H1 (cell line): ENCODE data around the gene SPAG8. TPM values are rescaled to one million over a fixed set of nuclear protein-coding genes. Genes with fewer than 3 reads are reported as not detected.

ENCODE experiments used
- CTCF ChIA-PET: fragments of 300-600 bp; sonication (Branson Sonifier 250); formaldehyde crosslinking; loops from one replicate; lab custom pipeline; 2021; ENCODE audit not compliant: partially characterized antibody; lab: Charles Lee
- POLR2A ChIA-PET: fragments of 300-600 bp; sonication (Branson Sonifier 250); formaldehyde crosslinking; loops from one replicate; lab custom pipeline; 2021; ENCODE audit warnings: inconsistent platforms; ENCODE audit not compliant: partially characterized antibody; lab: Charles Lee
- DNase-seq, 2 experiments: peaks; one replicate each; pipeline versions ENCODE4 v3.0.0 to v3.0.0-alpha.2; 2010 to 2022; ENCODE audit warnings: low spot score in 2 of 2, low read depth in 1 of 2, mixed read lengths in 1 of 2
- FAIRE-seq: peaks from 2 replicates; lab custom pipeline; 2011; peaks lifted over from hg19 to GRCh38; lab: Jason Lieb, UNC
- H2AFZ ChIP-seq: 2 replicates; pipeline ENCODE4 v1.8.1; 2012; ENCODE audit warnings: low read length, inconsistent platforms
- H2AK5ac ChIP-seq: 2 replicates; pipeline ENCODE4 v1.6.1; 2013; ENCODE audit warnings: low read depth, low read length
- H2BK120ac ChIP-seq: replicated peaks from 2 replicates; pipeline ENCODE3; 2013; ENCODE audit warnings: low read depth, low read length, inconsistent platforms
- H2BK12ac ChIP-seq: 2 replicates; pipeline ENCODE4 v1.6.1; 2013; ENCODE audit warnings: low read depth, low read length
- H2BK15ac ChIP-seq: 2 replicates; pipeline ENCODE4 v1.6.1; 2013; ENCODE audit warnings: low read length
- H2BK20ac ChIP-seq: 2 replicates; pipeline ENCODE4 v1.6.1; 2013; ENCODE audit warnings: low read length
- H2BK5ac ChIP-seq: 2 replicates; pipeline ENCODE4 v1.6.1; 2013; ENCODE audit warnings: low read depth, low read length
- H3K14ac ChIP-seq: 2 replicates; pipeline ENCODE4 v1.6.1; 2013; ENCODE audit warnings: inconsistent platforms; ENCODE audit not compliant: insufficient read length
- H3K18ac ChIP-seq: 2 replicates; pipeline ENCODE4 v1.6.1; 2013; ENCODE audit warnings: low read length; ENCODE audit errors: extremely low read depth
- H3K23ac ChIP-seq: 2 replicates; pipeline ENCODE4 v1.6.1; 2013; ENCODE audit warnings: inconsistent platforms; ENCODE audit not compliant: insufficient read length
- H3K23me2 ChIP-seq: 2 replicates; pipeline ENCODE4 v1.6.1; 2013; ENCODE audit warnings: low read depth, low read length
- H3K27ac ChIP-seq: 2 replicates; pipeline ENCODE4 v1.6.1; 2011; ENCODE audit warnings: low read depth, low read length, inconsistent platforms
- H3K27me3 ChIP-seq, 4 experiments: replicated peaks in 1 of 4; 1 replicate in 1 of 4; 2 replicates in 3 of 4; pipeline versions ENCODE4 v1.6.1 to v1.8.1; 2011 to 2013; ENCODE audit warnings: low read length in 3 of 4, mild to moderate bottlenecking in 3 of 4, inconsistent platforms in 2 of 4, mixed read lengths in 2 of 4, moderate library complexity in 1 of 4; ENCODE audit not compliant: control insufficient read depth in 3 of 4, insufficient read depth in 3 of 4; ENCODE audit errors: extremely low read depth in 1 of 4
- H3K36me3 ChIP-seq, 4 experiments: 2 replicates each; pipeline versions ENCODE4 v1.6.1 to v1.8.1; 2011 to 2013; ENCODE audit warnings: mild to moderate bottlenecking in 4 of 4, low read length in 3 of 4, moderate library complexity in 2 of 4, control low read depth in 1 of 4, inconsistent platforms in 1 of 4; ENCODE audit not compliant: insufficient read depth in 4 of 4, control insufficient read depth in 2 of 4
- H3K4ac ChIP-seq: replicated peaks from 2 replicates; pipeline ENCODE3; 2013; ENCODE audit warnings: low read length, low read depth, mixed read lengths, inconsistent platforms; ENCODE audit not compliant: insufficient read length
- H3K4me1 ChIP-seq, 4 experiments: replicated peaks in 1 of 4; 1 replicate in 1 of 4; 2 replicates in 3 of 4; pipeline versions ENCODE4 v1.6.1 to v1.8.1; 2011 to 2013; ENCODE audit warnings: low read length in 3 of 4, inconsistent platforms in 2 of 4, mixed read lengths in 1 of 4; ENCODE audit not compliant: insufficient read depth in 4 of 4, control insufficient read depth in 3 of 4
- H3K4me2 ChIP-seq, 2 experiments: 2 replicates each; pipeline versions ENCODE4 v1.6.1 to v1.8.1; 2011 to 2013; ENCODE audit warnings: low read depth in 2 of 2, low read length in 2 of 2, control low read depth in 1 of 2, inconsistent platforms in 1 of 2, mild to moderate bottlenecking in 1 of 2; ENCODE audit not compliant: insufficient read depth in 1 of 2
- H3K4me3 ChIP-seq, 4 experiments: fragments of 200-600, 300-600 bp in 1 of 4; sonication (generic), shearing (Covaris generic), sonication (Bioruptor Twin) in 1 of 4; 2 replicates each; pipeline versions ENCODE4 v1.5.1 to v1.8.1; 2011 to 2016; ENCODE audit warnings: low read length in 4 of 4, low read depth in 3 of 4, control low read depth in 2 of 4, inconsistent platforms in 2 of 4, mild to moderate bottlenecking in 2 of 4, mixed read lengths in 1 of 4, moderate library complexity in 1 of 4; ENCODE audit not compliant: insufficient read depth in 2 of 4; ENCODE audit errors: extremely low read depth in 1 of 4
- H3K56ac ChIP-seq: replicated peaks from 2 replicates; pipeline ENCODE3; 2013; ENCODE audit warnings: low read depth, mild to moderate bottlenecking, mixed read lengths, low read length, inconsistent platforms; ENCODE audit not compliant: insufficient read length
- H3K79me1 ChIP-seq: 2 replicates; pipeline ENCODE4 v1.6.1; 2013; ENCODE audit warnings: low read depth, low read length, control low read depth
- H3K79me2 ChIP-seq, 2 experiments: 2 replicates each; pipeline versions ENCODE4 v1.6.1 to v1.8.1; 2012 to 2013; ENCODE audit warnings: low read length in 2 of 2, mild to moderate bottlenecking in 2 of 2, inconsistent platforms in 1 of 2; ENCODE audit not compliant: insufficient read depth in 2 of 2, control insufficient read depth in 1 of 2
- H3K9ac ChIP-seq, 4 experiments: replicated peaks in 1 of 4; 1 replicate in 1 of 4; 2 replicates in 3 of 4; pipeline versions ENCODE4 v1.6.1 to v1.8.1; 2011 to 2013; ENCODE audit warnings: low read depth in 3 of 4, low read length in 3 of 4, control low read depth in 2 of 4, mild to moderate bottlenecking in 2 of 4, moderate library complexity in 2 of 4, inconsistent platforms in 1 of 4; ENCODE audit errors: extremely low read depth in 1 of 4
- H3K9me3 ChIP-seq, 2 experiments: 2 replicates each; pipeline versions ENCODE4 v1.6.1 to v1.8.1; 2012 to 2013; ENCODE audit warnings: mild to moderate bottlenecking in 2 of 2, moderate library complexity in 2 of 2, control low read depth in 1 of 2, inconsistent platforms in 1 of 2, low read depth in 1 of 2, low read length in 1 of 2, mixed read lengths in 1 of 2; ENCODE audit not compliant: insufficient read depth in 2 of 2
- H4K20me1 ChIP-seq, 2 experiments: replicated peaks in 1 of 2; 2 replicates each; pipeline versions ENCODE3 to v1.8.1; 2011 to 2013; ENCODE audit warnings: inconsistent platforms in 2 of 2, low read length in 2 of 2, mild to moderate bottlenecking in 1 of 2; ENCODE audit not compliant: insufficient read depth in 2 of 2, control insufficient read depth in 1 of 2
- H4K5ac ChIP-seq: 2 replicates; pipeline ENCODE4 v1.6.1; 2013; ENCODE audit warnings: low read length, low read depth, mixed read lengths, inconsistent platforms; ENCODE audit not compliant: insufficient read length
- H4K8ac ChIP-seq: 2 replicates; pipeline ENCODE4 v1.8.0; 2013; ENCODE audit warnings: mild to moderate bottlenecking, moderate library complexity, low read length, inconsistent platforms; ENCODE audit not compliant: insufficient read depth; ENCODE audit errors: extremely low read depth
- H4K91ac ChIP-seq: replicated peaks from 2 replicates; pipeline ENCODE3; 2013; ENCODE audit warnings: low read length, mixed read lengths, inconsistent platforms; ENCODE audit not compliant: insufficient read length
- FOSL1 ChIP-seq: IDR thresholded peaks from 2 replicates; pipeline ENCODE4 v1.6.1; 2011; ENCODE audit warnings: mild to moderate bottlenecking, low read depth, low read length, moderate library complexity; ENCODE audit not compliant: insufficient read depth
- POU5F1 ChIP-seq: IDR thresholded peaks from 2 replicates; pipeline ENCODE4 v1.6.1; 2011; ENCODE audit warnings: low read depth, mild to moderate bottlenecking, low read length, moderate library complexity
- RFX5 ChIP-seq: IDR thresholded peaks from 2 replicates; pipeline ENCODE4 v1.6.1; 2011; ENCODE audit warnings: low read depth, low read length, improper control_type of control experiment, borderline replicate concordance
- SIX5 ChIP-seq: IDR thresholded peaks from 2 replicates; pipeline ENCODE4 v1.6.1; 2011; ENCODE audit warnings: mild to moderate bottlenecking, low read depth, low read length
- SP1 ChIP-seq: IDR thresholded peaks from 2 replicates; pipeline ENCODE4 v1.6.1; 2011; ENCODE audit warnings: low read depth, low read length
- WGBS, 2 experiments: shearing (Covaris generic) in 1 of 2; methylation state at CpG; one replicate each; pipeline versions ENCODE4 v1.1.6 to v1.1.7; 2013 to 2015; ENCODE audit warnings: low lambda C conversion rate in 2 of 2, mixed read lengths in 2 of 2, inconsistent platforms in 1 of 2, low coverage in 1 of 2, missing lambda C conversion rate in 1 of 2; ENCODE audit not compliant: insufficient replicate concordance in 2 of 2, insufficient coverage in 1 of 2, insufficient read length in 1 of 2; ENCODE audit errors: extremely low coverage in 1 of 2, missing lambda C conversion rate in 1 of 2; 5-methylcytosine and 5-hydroxymethylcytosine counted together
- polyA plus RNA-seq, 7 experiments: library from polyadenylated mRNA; depleted of rRNA in 3 of 7; stranded (reverse) in 5 of 7; unstranded in 2 of 7; fragments of >200 nt in 5 of 7; fragments of 200-250 nt in 2 of 7; gene quantifications; 1 replicate in 5 of 7; 2 replicates in 1 of 7; 4 replicates in 1 of 7; pipeline versions ENCODE4 v1.2.1 to v1.2.3, GENCODE V29; 2011 to 2013; ENCODE audit warnings: missing spikeins in 2 of 7, mixed read lengths in 2 of 7
- total RNA-seq: library from RNA; stranded (reverse); fragmentation: NEBNext Ultra II Directional; extraction: Animal tissue kit (Norgen Biotek cat#: 25700); gene quantifications from 2 replicates; pipeline ENCODE4 v1.2.1, GENCODE V29; 2021
- TF ChIP-seq, protein P1 (sequence below): IDR thresholded peaks from 2 replicates; pipeline ENCODE4 v1.6.1; 2011; ENCODE audit warnings: low read depth, mild to moderate bottlenecking, low read length; ENCODE audit not compliant: insufficient read depth

SPAG8 gene
- total and polyA plus RNA-seq, 2 of the 8 experiments (the other 6 are each of a cell fraction or from before 2014, with no cell fraction given) = 0.37 to 0.44 TPM

DNA sequence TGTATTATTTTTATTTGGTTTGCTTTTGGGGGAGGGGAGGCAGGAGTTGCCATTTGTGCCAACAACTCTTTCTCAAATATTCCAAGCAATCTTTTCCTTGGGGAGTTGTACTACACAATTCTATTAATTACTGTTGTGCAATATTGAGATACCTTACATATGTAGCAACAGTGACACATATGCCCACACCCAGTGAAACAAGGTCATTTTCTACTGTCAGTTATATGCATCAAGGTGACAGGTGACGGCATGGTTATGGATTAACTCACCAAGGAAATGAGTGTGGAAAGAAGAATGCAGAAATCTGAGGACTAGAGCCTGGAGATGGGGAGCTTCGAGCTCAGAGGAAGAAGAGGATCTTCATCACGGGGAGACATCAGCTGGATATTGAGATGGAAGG, 40.1 kb downstream of the SPAG8 start:
- Histone ChIP-seq H3K23me2 (no peaks in the 10 kb centered on the region), H4K8ac (no peak overlapping the region), H4K5ac (no peak overlapping the region), H3K79me1 (no peaks in the 10 kb centered on the region), H3K79me2 (no peaks in the 10 kb centered on the region), H3K56ac (no peak overlapping the region), H2BK20ac (no peak overlapping the region), H2BK120ac (no peak overlapping the region), H2AK5ac (no peak overlapping the region), H3K4me1 (peaks cover 0 to 6% (median 4%) of the 10 kb centered on the region in 4 experiments; a peak in 6 of 7 replicates), H3K9me3 (no peaks in the 10 kb centered on the region), H4K91ac (no peak overlapping the region), H2BK15ac (no peak overlapping the region), H3K23ac (no peak overlapping the region), H2AFZ (no peak overlapping the region), H2BK12ac (no peak overlapping the region), H3K14ac (no peak overlapping the region), H3K4me3 (no peak overlapping the region), H3K27me3 (no peaks in the 10 kb centered on the region), H2BK5ac (no peak overlapping the region), H3K4me2 (no peak overlapping the region), H3K36me3 (no peaks in the 10 kb centered on the region), H3K4ac (no peak overlapping the region), H4K20me1 (no peaks in the 10 kb centered on the region), H3K27ac (no peak overlapping the region), H3K18ac (no peak overlapping the region), H3K9ac (no peak overlapping the region)
- CTCF ChIA-PET = interaction anchor here (1.2 to 3.2 kb wide), 3 partner anchors 9 to 114 kb away, joined by 3 to 12 read pairs (median 4); partner anchors contain the start of genes CCDC107 and RMRP
- POLR2A ChIA-PET = interaction anchor here (1.2 kb wide), 1 partner anchor 38 kb away, joined by 3 read pairs; no protein-coding TSS in a partner anchor
- TF ChIP-seq SIX5 (no peak), FOSL1 (no peak), RFX5 (no peak), POU5F1 (no peak), SP1 (no peak)
- TF ChIP-seq, protein P1, sequence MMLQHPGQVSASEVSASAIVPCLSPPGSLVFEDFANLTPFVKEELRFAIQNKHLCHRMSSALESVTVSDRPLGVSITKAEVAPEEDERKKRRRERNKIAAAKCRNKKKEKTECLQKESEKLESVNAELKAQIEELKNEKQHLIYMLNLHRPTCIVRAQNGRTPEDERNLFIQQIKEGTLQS = no peak
- 95% methylated on average over 3 of the region's 3 CpGs; no CpG with 5 or more reads in 1 of the 2 experiments for WGBS, 2 experiments
- no peak for DNase-seq
- FAIRE-seq = no peak
